Lung (tissue), 12 donors: ENCODE results near the gene CMTR1. TPM values are rescaled to one million over a fixed set of nuclear protein-coding genes. Genes with fewer than 3 reads are reported as not detected.
A peak's percentile ranks its signal among the peaks of the same experiment; 100 is the strongest.

Experiments used
- ATAC-seq: fragments of 200-7000 bp; cut with Tn5 transposase; one replicate; pipeline ENCODE4 v1.9.1; 2020; ENCODE audit warnings: moderate number of reproducible peaks; ENCODE audit not compliant: insufficient read depth, low FRiP score
- DNase-seq, 3 donors: peaks; one replicate each; pipeline ENCODE4 v3.0.0-alpha.2; 2013 to 2017
- H3K27ac ChIP-seq, 2 donors: one replicate each; pipeline ENCODE4 v1.5.1; 2013; ENCODE audit warnings: mild to moderate bottlenecking in 2 of 2, moderate library complexity in 2 of 2, control low read depth in 1 of 2, inconsistent platforms in 1 of 2, low read depth in 1 of 2, low read length in 1 of 2
- H3K27me3 ChIP-seq, 3 donors: one replicate each; pipeline ENCODE4 v1.5.1; 2013; ENCODE audit warnings: low read length in 2 of 3; ENCODE audit not compliant: control insufficient read depth in 3 of 3, insufficient read depth in 3 of 3
- H3K36me3 ChIP-seq, 4 donors: one replicate each; pipeline ENCODE4 v1.5.1; 2013; ENCODE audit warnings: low read length in 4 of 4, mild to moderate bottlenecking in 1 of 4, moderate library complexity in 1 of 4; ENCODE audit not compliant: control insufficient read depth in 4 of 4, insufficient read depth in 4 of 4
- H3K4me1 ChIP-seq, 5 donors: one replicate each; pipeline ENCODE4 v1.5.1; 2013; ENCODE audit warnings: low read length in 5 of 5, mild to moderate bottlenecking in 2 of 5, moderate library complexity in 1 of 5; ENCODE audit not compliant: control insufficient read depth in 5 of 5, insufficient read depth in 5 of 5
- H3K4me3 ChIP-seq: one replicate; pipeline ENCODE4 v1.5.1; 2013; ENCODE audit warnings: mild to moderate bottlenecking, control low read depth, moderate library complexity
- H3K9ac ChIP-seq, 2 donors: one replicate each; pipeline ENCODE4 v1.5.1; 2013; ENCODE audit warnings: low read length in 2 of 2, control low read depth in 1 of 2; ENCODE audit not compliant: insufficient read depth in 1 of 2
- H3K9me3 ChIP-seq, 4 donors: one replicate each; pipeline ENCODE4 v1.5.1; 2013; ENCODE audit warnings: low read length in 3 of 4, mild to moderate bottlenecking in 1 of 4, moderate library complexity in 1 of 4; ENCODE audit not compliant: control insufficient read depth in 4 of 4, insufficient read depth in 3 of 4
- CTCF ChIP-seq: IDR thresholded peaks from 2 replicates; pipeline ENCODE4 v1.5.1; 2012; ENCODE audit warnings: mild to moderate bottlenecking; ENCODE audit errors: control extremely low read depth, extremely low read depth
- WGBS, 2 donors: extraction: QIAGEN DNeasy Blood & Tissue Kit; methylation state at CpG; one replicate each; pipeline ENCODE4 v1.1.7; 2013; 5-methylcytosine and 5-hydroxymethylcytosine counted together
- polyA plus RNA-seq, 2 donors: library from polyadenylated mRNA; stranded (reverse); fragments of 200-250 nt; gene quantifications; one replicate each; pipeline ENCODE4 v1.2.1, GENCODE V29; 2013
- total RNA-seq, 2 donors: library from RNA; depleted of rRNA in 1 of 2; stranded (reverse); fragments of >200 nt in 1 of 2; gene quantifications; one replicate each; pipeline ENCODE4 v1.2.1, GENCODE V29; 2014 to 2021
- donor health status: control.
- donor health status: control.
- donor health status: Bipolar disorder and iron deficiency.
- donor health status: healthy.
- donor health status: DM: yes; HTN: yes; CAD: no.

Gene CMTR1
- total and polyA plus RNA-seq, 4 donors, result 18.8 to 39.3 (median 26.6) TPM

GRCh38 chr6:37483917-37484785, 51.1 kb downstream of the CMTR1 start:
- peak; percentile 84 for TF ChIP-seq CTCF
- Histone ChIP-seq H3K27me3 (no peaks in the 10 kb centered on the region), H3K36me3 (peaks cover 0 to 49% (median 15%) of the 10 kb centered on the region in 4 donors), H3K4me3 (no peak overlapping the region), H3K4me1 (peaks cover 0 to 10% (median 0%) of the 10 kb centered on the region in 5 donors), H3K9me3 (no peaks in the 10 kb centered on the region), H3K9ac (no peak overlapping the region), H3K27ac (no peak overlapping the region)
- DNase-seq, result peak; percentile 56 to 78 (median 59)
- WGBS, 2 donors, result 49 to 51% methylated on average over 20 of the region's 20 CpGs
- peak; percentile 60 for ATAC-seq

- WGBS, 2 donors, result 94 to 96% methylated on average over 7 of the region's 7 CpGs
- TF ChIP-seq CTCF, result no peak
- H3K27me3 ChIP-seq, result no peaks in the 10 kb centered on the region
- H3K9ac ChIP-seq, result no peak overlapping the region
- DNase-seq (no peak), ATAC-seq (no peak)
- H3K27ac ChIP-seq, result no peak overlapping the region
- H3K36me3 ChIP-seq, result peaks cover 0 to 43% (median 13%) of the 10 kb centered on the region in 4 donors
- H3K4me1 ChIP-seq, result peaks cover 0 to 10% (median 2%) of the 10 kb centered on the region in 5 donors
- no peak overlapping the region for H3K4me3 ChIP-seq
- no peaks in the 10 kb centered on the region for H3K9me3 ChIP-seq
Measured at GRCh38 chr6:37484786-37485170, 51.8 kb downstream of the CMTR1 start.

GRCh38 chr6:37485291-37485702, 52.3 kb downstream of the CMTR1 start:
- no peak for DNase-seq
- H3K36me3 ChIP-seq, result peaks cover 0 to 37% (median 11%) of the 10 kb centered on the region in 4 donors
- H3K9me3 ChIP-seq, result no peaks in the 10 kb centered on the region
- ATAC-seq, result no peak
- no peak overlapping the region for H3K27ac ChIP-seq
- no peak for TF ChIP-seq CTCF
- no peak overlapping the region for H3K4me3 ChIP-seq
- H3K27me3 ChIP-seq, result no peaks in the 10 kb centered on the region
- H3K4me1 ChIP-seq, result peaks cover 0 to 10% (median 2%) of the 10 kb centered on the region in 5 donors
- WGBS, 2 donors, result 74 to 88% methylated on average over 10 of the region's 10 CpGs
- no peak overlapping the region for H3K9ac ChIP-seq
